Activated naive CD8-positive, alpha-beta T cell treated with anti-CD3 and anti-CD28 coated beads for 36 hours (primary cell): Measurements from ENCODE around the gene ANKRD60. TPM values are rescaled to one million over a fixed set of nuclear protein-coding genes. Genes with fewer than 3 reads are reported as not detected.

Experiments used
- DNase-seq: peaks from one replicate; pipeline ENCODE4 v3.0.0; 2021
- H3K27ac Mint-ChIP-seq: one replicate; pipeline ENCODE4 v1.8.0; 2022; ENCODE audit warnings: mild to moderate bottlenecking, moderate library complexity, mixed read lengths
- H3K27me3 Mint-ChIP-seq: one replicate; pipeline ENCODE4 v1.8.0; 2022; ENCODE audit warnings: mild to moderate bottlenecking, mixed read lengths
- H3K36me3 Mint-ChIP-seq: one replicate; pipeline ENCODE4 v1.8.0; 2021; ENCODE audit warnings: mild to moderate bottlenecking, mixed read lengths
- H3K4me1 Mint-ChIP-seq: one replicate; pipeline ENCODE4 v1.8.0; 2021; ENCODE audit warnings: mixed read lengths
- H3K4me3 Mint-ChIP-seq: one replicate; pipeline ENCODE4 v1.8.0; 2022; ENCODE audit warnings: mild to moderate bottlenecking, moderate library complexity, mixed read lengths
- H3K9me3 Mint-ChIP-seq: one replicate; pipeline ENCODE4 v1.8.0; 2022; ENCODE audit warnings: mixed read lengths
- total RNA-seq, 2 experiments: library from RNA; stranded (reverse); gene quantifications; one replicate each; pipeline ENCODE4 v1.2.3, GENCODE V29; 2021

Gene ANKRD60
- total RNA-seq, 2 experiments from 2014 or later, result not detected

DNA sequence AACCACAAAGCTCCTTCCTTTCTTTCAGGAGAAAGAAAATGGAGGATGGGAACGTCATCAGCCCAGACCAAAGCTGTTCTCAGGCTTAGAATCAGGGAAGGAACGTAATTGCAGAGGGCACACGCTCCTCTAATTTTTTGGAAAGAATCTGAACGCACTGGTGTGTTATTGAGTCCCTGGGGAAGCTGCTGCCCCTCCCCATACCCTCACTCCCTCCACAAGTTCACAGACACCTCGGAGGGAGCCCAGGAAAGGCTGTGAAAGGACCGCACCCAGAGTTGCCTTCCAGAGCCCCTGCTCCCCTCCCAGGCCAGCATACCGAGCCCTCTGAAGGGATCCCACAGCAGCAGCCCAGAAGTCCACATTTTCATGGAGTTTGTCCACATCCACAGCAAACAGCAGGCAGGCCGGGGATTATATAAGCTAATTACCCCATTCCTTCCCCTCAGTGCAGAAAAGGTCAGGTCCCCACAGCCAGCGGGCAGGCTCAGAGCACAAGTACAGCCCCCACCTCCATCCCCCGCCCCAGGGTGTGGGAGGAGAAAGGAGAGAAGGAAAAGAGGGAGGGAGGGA is 53.7 kb downstream of the ANKRD60 start:
- Mint-ChIP-seq H3K4me3 (no peak overlapping the region), H3K9me3 (no peaks in the 10 kb centered on the region), H3K4me1 (peaks cover 24% of the 10 kb centered on the region), H3K36me3 (no peaks in the 10 kb centered on the region), H3K27me3 (peaks cover 1% of the 10 kb centered on the region), H3K27ac (no peak overlapping the region)
- no peak for DNase-seq

DNA sequence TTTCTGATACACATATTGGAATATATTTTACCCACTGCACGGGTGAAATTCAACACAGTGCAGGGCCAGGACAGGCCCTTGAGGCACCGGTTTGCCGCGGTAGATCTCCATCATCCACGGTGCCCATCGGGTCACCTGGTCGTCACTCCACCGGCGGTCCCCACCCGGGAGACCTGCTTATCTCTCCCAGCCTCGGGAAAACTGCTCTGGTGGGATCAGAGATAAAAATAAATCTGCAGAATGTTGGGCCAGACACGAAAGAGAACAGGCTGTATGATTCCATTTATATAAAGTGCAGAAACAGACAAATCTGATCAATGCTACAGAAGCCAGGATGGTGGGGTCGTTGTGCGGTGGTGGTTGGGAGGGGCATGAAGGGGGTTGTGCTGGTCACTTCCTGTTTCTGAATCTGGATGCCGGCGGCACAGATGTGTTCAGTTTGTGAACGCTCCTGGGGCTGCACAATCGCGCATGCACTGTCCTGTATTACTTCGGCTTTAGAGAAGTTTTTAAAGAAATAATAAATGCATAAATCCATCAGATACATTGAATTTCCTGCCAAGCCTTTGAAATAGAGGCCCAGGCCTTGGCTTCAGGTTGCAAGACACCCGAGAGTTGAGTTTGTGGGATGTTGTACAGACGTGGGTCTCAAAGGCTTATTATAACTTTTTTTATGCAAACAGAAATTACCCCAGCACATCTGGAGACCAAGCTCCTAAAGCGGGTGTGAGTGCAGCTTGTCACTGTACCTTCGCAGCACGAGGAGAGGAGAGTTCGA is 54.3 kb downstream of the ANKRD60 start:
- Mint-ChIP-seq H3K4me1 (peaks cover 21% of the 10 kb centered on the region), H3K9me3 (no peaks in the 10 kb centered on the region), H3K27me3 (no peaks in the 10 kb centered on the region), H3K27ac (no peak overlapping the region), H3K4me3 (no peak overlapping the region), H3K36me3 (no peaks in the 10 kb centered on the region)
- no peak for DNase-seq

DNA sequence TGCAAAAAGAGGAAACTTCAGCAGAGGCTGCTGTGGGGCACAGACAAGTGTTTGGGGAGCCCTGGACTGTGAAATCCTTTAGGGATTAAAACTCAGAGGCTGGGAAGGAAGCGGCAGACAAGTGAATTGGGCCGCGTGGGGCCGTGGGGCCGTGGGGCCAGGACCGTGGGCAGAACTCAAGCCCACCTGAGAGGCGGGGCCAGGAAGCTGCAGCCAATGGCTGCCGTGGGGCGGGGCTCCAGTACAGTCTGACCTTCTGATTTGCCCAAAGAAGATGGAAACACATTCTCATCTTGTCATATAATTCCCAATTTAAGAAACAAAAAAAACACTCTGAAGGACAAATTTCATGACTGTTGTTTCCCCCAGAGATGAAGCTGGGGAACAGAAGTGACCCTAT is 55.4 kb downstream of the ANKRD60 start:
- Mint-ChIP-seq H3K4me3 (no peak overlapping the region), H3K9me3 (no peaks in the 10 kb centered on the region), H3K27ac (no peak overlapping the region), H3K4me1 (peaks cover 20% of the 10 kb centered on the region), H3K36me3 (no peaks in the 10 kb centered on the region), H3K27me3 (no peaks in the 10 kb centered on the region)
- DNase-seq, result no peak

DNA sequence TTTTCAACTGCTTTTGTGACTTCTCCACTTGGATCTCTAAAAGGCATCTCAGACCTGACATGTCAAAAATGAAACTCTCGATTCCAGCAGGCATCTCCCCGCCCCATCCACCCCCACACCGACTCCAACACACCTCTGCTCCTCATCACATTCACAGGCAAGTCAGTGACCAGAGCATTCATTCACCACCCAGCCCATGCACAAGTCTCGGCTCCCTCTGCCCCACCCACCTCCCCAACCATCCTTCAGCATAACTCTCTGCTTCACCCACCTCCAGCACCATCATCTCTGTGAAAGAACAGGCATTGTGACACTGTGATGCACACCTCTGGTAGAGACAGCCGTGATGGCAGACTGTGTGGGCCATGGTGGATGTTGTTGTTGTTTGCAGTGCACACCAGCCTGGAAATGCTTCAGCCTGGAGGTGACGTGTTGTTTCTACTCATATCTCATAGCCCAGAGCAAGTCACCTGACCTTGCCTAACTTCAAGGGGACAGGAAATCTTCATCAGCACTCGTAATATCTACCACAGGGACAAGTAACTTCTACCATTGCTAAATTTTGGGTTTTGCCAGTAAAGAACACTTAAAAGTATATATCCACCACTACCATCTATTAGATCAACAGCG is 56.5 kb downstream of the ANKRD60 start:
- Mint-ChIP-seq H3K36me3 (no peaks in the 10 kb centered on the region), H3K9me3 (no peaks in the 10 kb centered on the region), H3K27me3 (no peaks in the 10 kb centered on the region), H3K27ac (no peak overlapping the region), H3K4me1 (peaks cover 20% of the 10 kb centered on the region), H3K4me3 (no peak overlapping the region)
- DNase-seq, result no peak

DNA sequence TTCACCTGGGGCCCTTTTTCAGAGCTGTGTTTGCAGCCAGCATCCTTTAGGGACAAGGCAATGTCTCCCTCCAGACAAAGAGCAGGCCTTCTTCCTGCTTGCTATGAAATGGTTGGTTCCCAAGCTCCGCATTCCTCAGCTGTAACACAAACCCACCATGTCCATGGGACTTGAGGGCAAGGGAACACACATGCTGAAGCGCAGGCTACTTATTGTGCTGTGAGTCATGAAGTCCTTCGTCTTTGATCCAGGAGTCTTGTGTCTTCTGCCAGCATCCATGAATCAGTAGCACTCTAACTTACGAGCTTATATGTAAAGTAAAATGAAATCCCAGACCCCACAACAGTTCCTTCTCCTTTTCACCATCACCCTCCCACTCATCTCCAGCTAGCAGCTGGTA is 59.0 kb downstream of the ANKRD60 start:
- Mint-ChIP-seq H3K4me1 (peaks cover 11% of the 10 kb centered on the region), H3K27ac (no peak overlapping the region), H3K4me3 (no peak overlapping the region), H3K9me3 (no peaks in the 10 kb centered on the region), H3K36me3 (no peaks in the 10 kb centered on the region), H3K27me3 (no peaks in the 10 kb centered on the region)
- DNase-seq, result no peak

DNA sequence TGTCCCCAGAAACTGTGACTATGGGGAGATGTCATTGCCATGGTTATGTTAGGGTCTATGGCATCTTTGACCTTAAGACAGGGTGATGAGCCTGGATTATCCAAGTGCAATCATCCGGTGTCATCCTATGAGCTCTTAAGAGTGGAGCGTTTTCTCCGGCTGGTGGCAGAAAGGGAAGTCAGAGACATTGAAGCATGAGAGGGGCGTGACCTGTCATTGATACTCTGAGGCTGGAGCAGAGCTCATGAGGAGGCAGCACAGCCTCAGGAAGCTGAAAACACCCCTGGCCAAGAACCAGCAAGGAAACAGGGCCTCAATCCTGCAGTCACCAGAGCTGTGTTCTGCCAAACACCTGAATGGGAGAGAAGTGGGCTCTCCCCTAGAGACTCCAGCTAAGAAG is 59.6 kb downstream of the ANKRD60 start:
- Mint-ChIP-seq H3K4me3 (no peak overlapping the region), H3K9me3 (no peaks in the 10 kb centered on the region), H3K27ac (no peak overlapping the region), H3K27me3 (no peaks in the 10 kb centered on the region), H3K36me3 (no peaks in the 10 kb centered on the region), H3K4me1 (peaks cover 5% of the 10 kb centered on the region)
- DNase-seq, result no peak

DNA sequence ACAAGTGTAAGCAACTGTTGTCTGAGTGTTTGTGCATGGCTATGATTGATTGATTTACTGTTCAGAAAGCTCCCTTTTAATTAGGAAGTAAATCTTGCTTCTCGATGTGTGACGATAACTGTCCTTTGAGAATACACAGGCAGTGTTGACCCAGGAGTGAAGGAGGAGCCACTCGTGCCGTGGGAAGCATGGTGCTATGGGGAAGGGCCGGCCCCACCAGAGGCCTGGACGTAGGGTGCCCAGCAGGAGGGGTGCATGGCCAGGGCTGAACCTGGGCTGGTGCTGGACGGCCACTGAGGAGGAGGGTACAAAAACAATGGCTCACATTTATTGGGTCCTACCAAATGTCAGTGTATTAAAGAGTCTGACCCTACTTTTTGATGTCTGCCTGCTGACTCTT is 60.7 kb downstream of the ANKRD60 start:
- no peaks in the 10 kb centered on the region for H3K36me3 Mint-ChIP-seq
- H3K27me3 Mint-ChIP-seq, result no peaks in the 10 kb centered on the region
- no peak overlapping the region for H3K27ac Mint-ChIP-seq
- DNase-seq, result no peak
- H3K4me3 Mint-ChIP-seq, result no peak overlapping the region
- no peaks in the 10 kb centered on the region for H3K9me3 Mint-ChIP-seq
- H3K4me1 Mint-ChIP-seq, result peaks cover 3% of the 10 kb centered on the region

Other genes starting within 250 kb of the ANKRD60 start
- gene RAB22A, start 81.1 kb upstream of the ANKRD60 start, total RNA-seq, result 10 to 100 TPM; 12.8 to 13.9 TPM
- gene VAPB, start 160.6 kb upstream of the ANKRD60 start, total RNA-seq, result 10 to 100 TPM; 38.4 to 40.6 TPM